Neural cell (in vitro differentiated cells): Measurements from ENCODE around the gene AQP2. TPM values are rescaled to one million over a fixed set of nuclear protein-coding genes. Genes with fewer than 3 reads are reported as not detected.

Source experiments
- H2AFZ ChIP-seq: fragments of 200-600, 300-800 bp; sonication (generic), shearing (Covaris generic); 2 replicates; pipeline ENCODE4 v1.6.0; 2014; ENCODE audit warnings: low read depth, mild to moderate bottlenecking, antibody characterized with exemption, low read length, moderate library complexity
- H3F3A ChIP-seq: fragments of 200-600 bp; shearing (Covaris generic); 2 replicates; pipeline ENCODE4 v1.6.1; 2016; ENCODE audit warnings: mild to moderate bottlenecking, moderate library complexity, mixed read lengths, antibody characterized with exemption, low read length; ENCODE audit not compliant: insufficient read depth, poor library complexity, severe bottlenecking
- H3K27ac ChIP-seq: fragments of 200-600, 300-800 bp; sonication (generic), shearing (Covaris generic); 2 replicates; pipeline ENCODE4 v1.5.1; 2014; ENCODE audit warnings: mild to moderate bottlenecking, low read length, moderate library complexity
- H3K27me3 ChIP-seq: fragments of 300-800, 200-600 bp; sonication (generic), shearing (Covaris generic); 2 replicates; pipeline ENCODE4 v1.6.0; 2014; ENCODE audit warnings: mild to moderate bottlenecking, low read depth, low read length, moderate library complexity; ENCODE audit not compliant: insufficient read depth
- H3K36me3 ChIP-seq: fragments of 300-800, 200-600 bp; sonication (generic), shearing (Covaris generic); 2 replicates; pipeline ENCODE4 v1.5.1; 2014; ENCODE audit warnings: mild to moderate bottlenecking, antibody characterized with exemption, low read length, moderate library complexity; ENCODE audit not compliant: insufficient read depth
- H3K4me2 ChIP-seq: fragments of 300-800, 200-600 bp; sonication (generic), shearing (Covaris generic); 2 replicates; pipeline ENCODE4 v1.6.0; 2014; ENCODE audit warnings: mild to moderate bottlenecking, low read length
- H3K4me3 ChIP-seq: fragments of 300-800, 200-600 bp; sonication (generic), shearing (Covaris generic); 2 replicates; pipeline ENCODE4 v1.5.1; 2014; ENCODE audit warnings: mild to moderate bottlenecking, low read length, moderate library complexity
- H3K79me2 ChIP-seq: fragments of 200-600 bp; shearing (Covaris generic); replicated peaks from 2 replicates; pipeline ENCODE4 v1.6.0; 2014; ENCODE audit warnings: mild to moderate bottlenecking, low read length, moderate library complexity; ENCODE audit not compliant: insufficient read depth
- H3K9ac ChIP-seq: fragments of 300-800, 200-600 bp; sonication (generic), shearing (Covaris generic); 2 replicates; pipeline ENCODE4 v1.6.1; 2016; ENCODE audit warnings: mild to moderate bottlenecking, low read length, mixed read lengths
- H3K9me2 ChIP-seq: fragments of 200-600 bp; shearing (Covaris generic); 2 replicates; pipeline ENCODE4 v1.6.1; 2016; ENCODE audit warnings: mild to moderate bottlenecking, low read length, mixed read lengths; ENCODE audit not compliant: insufficient read depth
- H3K9me3 ChIP-seq: fragments of 200-600, 300-800 bp; sonication (generic), shearing (Covaris generic); 2 replicates; pipeline ENCODE4 v1.6.1; 2016; ENCODE audit warnings: mild to moderate bottlenecking, mixed run types, low read length, moderate library complexity, mixed read lengths
- H4K20me1 ChIP-seq: fragments of 200-600 bp; shearing (Covaris generic); 2 replicates; pipeline ENCODE4 v1.6.1; 2016; ENCODE audit warnings: mild to moderate bottlenecking, mixed run types; ENCODE audit not compliant: insufficient read depth
- CTCF ChIP-seq: fragments of 450-650 bp; IDR thresholded peaks from 2 replicates; pipeline ENCODE4 v1.5.1; 2014; ENCODE audit warnings: antibody characterized with exemption, mild to moderate bottlenecking, moderate library complexity; ENCODE audit not compliant: poor library complexity, severe bottlenecking
- EP300 ChIP-seq: fragments of 450-650 bp; conservative IDR thresholded peaks from 2 replicates; pipeline ENCODE4 v1.6.1; 2014; ENCODE audit warnings: antibody characterized with exemption, mild to moderate bottlenecking, moderate library complexity; ENCODE audit not compliant: poor library complexity, severe bottlenecking
- EZH2 ChIP-seq: fragments of 200-600, 300-800 bp; shearing (Covaris generic), sonication (generic); IDR thresholded peaks from 2 replicates; pipeline ENCODE4 v1.6.1; 2014; ENCODE audit warnings: antibody characterized with exemption, low read length, borderline replicate concordance, mild to moderate bottlenecking; ENCODE audit not compliant: insufficient read depth, poor library complexity, severe bottlenecking
- MXI1 ChIP-seq: fragments of 450-650 bp; conservative IDR thresholded peaks from 2 replicates; pipeline ENCODE4 v1.6.1; 2014; ENCODE audit warnings: antibody characterized with exemption, mild to moderate bottlenecking; ENCODE audit not compliant: poor library complexity, severe bottlenecking
- POLR2AphosphoS5 ChIP-seq: IDR thresholded peaks from 2 replicates; pipeline ENCODE4 v1.6.1; 2012
- RAD21 ChIP-seq: fragments of 450-650 bp; conservative IDR thresholded peaks from 2 replicates; pipeline ENCODE4 v1.6.1; 2014; ENCODE audit warnings: antibody characterized with exemption, mild to moderate bottlenecking, moderate library complexity
- REST ChIP-seq: IDR thresholded peaks from 2 replicates; pipeline ENCODE4 v1.6.1; 2012; ENCODE audit warnings: borderline replicate concordance
- SMC3 ChIP-seq: fragments of 450-650 bp; conservative IDR thresholded peaks from 2 replicates; pipeline ENCODE4 v1.6.1; 2014; ENCODE audit warnings: antibody characterized with exemption, mild to moderate bottlenecking, moderate library complexity; ENCODE audit not compliant: poor library complexity
- TAF1 ChIP-seq: IDR thresholded peaks from 2 replicates; pipeline ENCODE4 v1.6.1; 2012; ENCODE audit warnings: low read depth
- polyA plus RNA-seq: library from polyadenylated mRNA; depleted of rRNA; stranded (reverse); fragments of >200 nt; gene quantifications from 2 replicates; pipeline ENCODE4 v1.2.3, GENCODE V29; 2014

AQP2 gene
- polyA plus RNA-seq, 1 donor from 2014 or later: not detected

GRCh38 chr12:49917166-49917787, 33.3 kb upstream of the AQP2 start:
- Histone ChIP-seq H3F3A (no peaks in the 10 kb centered on the region), H3K9me2 (no peaks in the 10 kb centered on the region), H4K20me1 (no peaks in the 10 kb centered on the region), H3K27ac (no peak overlapping the region), H3K9ac (no peak overlapping the region), H3K27me3 (no peaks in the 10 kb centered on the region), H3K4me3 (no peak overlapping the region), H3K4me2 (no peak overlapping the region), H3K79me2 (no peaks in the 10 kb centered on the region), H3K36me3 (no peaks in the 10 kb centered on the region), H3K9me3 (no peaks in the 10 kb centered on the region), H2AFZ (no peak overlapping the region)
- TF ChIP-seq MXI1 (no peak), EZH2 (no peak), SMC3 (no peak), TAF1 (no peak), EP300 (no peak), POLR2AphosphoS5 (no peak), CTCF (no peak), REST (no peak), RAD21 (no peak)

- Histone ChIP-seq H3K9me3 (no peaks in the 10 kb centered on the region), H2AFZ (no peak overlapping the region), H3K9me2 (no peaks in the 10 kb centered on the region), H3K4me3 (no peak overlapping the region), H3F3A (no peaks in the 10 kb centered on the region), H3K9ac (no peak overlapping the region), H3K36me3 (no peaks in the 10 kb centered on the region), H3K4me2 (no peak overlapping the region), H3K79me2 (no peaks in the 10 kb centered on the region), H4K20me1 (no peaks in the 10 kb centered on the region), H3K27ac (no peak overlapping the region), H3K27me3 (no peaks in the 10 kb centered on the region)
- no peak for TF ChIP-seq MXI1
- no peak for TF ChIP-seq POLR2AphosphoS5
- no peak for TF ChIP-seq EZH2
- no peak for TF ChIP-seq RAD21
- TF ChIP-seq CTCF: no peak
- TF ChIP-seq REST: no peak
- no peak for TF ChIP-seq EP300
- no peak for TF ChIP-seq TAF1
- TF ChIP-seq SMC3: no peak
Measured at GRCh38 chr12:49917788-49918173, 32.8 kb upstream of the AQP2 start.
